CMK (cell line): ENCODE measurements around the gene SCAPER.
"Not testable (repeated sequence)": the region's sequence is repeated elsewhere in the genome, so short reads cannot be mapped to it uniquely, and the experiment has no call there.

Source experiments
- DNase-seq: peaks from one replicate; pipeline ENCODE4 v3.0.0-alpha.2; 2010; ENCODE audit warnings: low read depth

The SCAPER gene

GRCh38 chr15:76495487-76495886, 409.7 kb downstream of the SCAPER start:
- no peak for DNase-seq

- no peak for DNase-seq
Measured at GRCh38 chr15:76492538-76492937, 412.6 kb downstream of the SCAPER start.

- no peak for DNase-seq
Measured at GRCh38 chr15:76483752-76484151, 421.4 kb downstream of the SCAPER start.

- DNase-seq: no peak
Measured at GRCh38 chr15:76483018-76483417, 422.1 kb downstream of the SCAPER start.

- no peak for DNase-seq
Measured at GRCh38 chr15:76480267-76480666, 424.9 kb downstream of the SCAPER start.

GRCh38 chr15:76470691-76471090, 434.4 kb downstream of the SCAPER start:
- DNase-seq: no peak

- no peak for DNase-seq
Measured at GRCh38 chr15:76468722-76469121, 436.4 kb downstream of the SCAPER start.

GRCh38 chr15:76467136-76467535, 438.0 kb downstream of the SCAPER start:
- no peak for DNase-seq

- no peak for DNase-seq
Measured at GRCh38 chr15:76465728-76466127, 439.4 kb downstream of the SCAPER start.

- DNase-seq: no peak
Measured at GRCh38 chr15:76464247-76464646, 440.9 kb downstream of the SCAPER start.

GRCh38 chr15:76460871-76461270, 444.3 kb downstream of the SCAPER start:
- DNase-seq: no peak

- no peak for DNase-seq
Measured at GRCh38 chr15:76460347-76460746, 444.8 kb downstream of the SCAPER start.

- DNase-seq: no peak
Measured at GRCh38 chr15:76451540-76451939, 453.6 kb downstream of the SCAPER start.

- no peak for DNase-seq
Measured at GRCh38 chr15:76449455-76449854, 455.7 kb downstream of the SCAPER start.

- DNase-seq: no peak
Measured at GRCh38 chr15:76448755-76449154, 456.4 kb downstream of the SCAPER start.

GRCh38 chr15:76447728-76448441, 457.3 kb downstream of the SCAPER start:
- DNase-seq: no peak

- DNase-seq: no peak
Measured at GRCh38 chr15:76440441-76440840, 464.7 kb downstream of the SCAPER start.

GRCh38 chr15:76439542-76439941, 465.6 kb downstream of the SCAPER start:
- DNase-seq: no peak

GRCh38 chr15:76433798-76434400, 471.2 kb downstream of the SCAPER start:
- DNase-seq: no peak

GRCh38 chr15:76433036-76433435, 472.1 kb downstream of the SCAPER start:
- DNase-seq: not testable (repeated sequence)

- DNase-seq: no peak
Measured at GRCh38 chr15:76432604-76433003, 472.5 kb downstream of the SCAPER start.

GRCh38 chr15:76431971-76432370, 473.2 kb downstream of the SCAPER start:
- no peak for DNase-seq

GRCh38 chr15:76430711-76431110, 474.4 kb downstream of the SCAPER start:
- DNase-seq: not testable (repeated sequence)

GRCh38 chr15:76429661-76430060, 475.5 kb downstream of the SCAPER start:
- DNase-seq: no peak
